Measurements from ENCODE around the gene DUSP2.

DUSP2 gene

DNA sequence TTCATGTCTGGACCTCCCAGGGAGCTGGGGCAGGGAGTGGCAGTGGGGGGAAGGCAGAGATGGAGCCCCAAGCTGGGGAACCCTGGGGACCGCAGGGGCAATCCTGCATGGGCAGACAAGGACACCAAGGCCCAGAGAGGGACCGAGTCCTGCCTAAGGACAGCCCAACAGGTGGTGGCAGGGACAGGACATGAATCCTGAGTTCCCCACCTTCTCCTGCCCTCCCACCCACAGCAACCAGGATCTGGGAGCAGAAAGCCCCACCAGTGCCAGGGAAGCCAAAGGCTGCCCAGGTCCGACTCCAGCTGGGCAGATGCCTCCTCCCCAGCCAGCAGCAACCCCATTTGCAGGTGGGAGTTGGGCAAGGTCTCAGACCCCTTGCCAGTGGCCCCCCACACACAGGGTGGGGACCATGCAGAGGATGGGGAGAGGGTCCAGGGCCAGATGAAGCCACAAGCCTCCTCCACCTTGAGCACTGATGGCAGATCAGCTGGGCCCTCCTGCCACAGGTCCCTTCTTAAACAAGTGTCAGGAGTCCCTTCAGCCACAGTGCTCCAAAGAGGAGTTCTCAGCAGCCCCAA, 35.2 kb downstream of the DUSP2 start:
- in situ Hi-C loops (cut with HindIII; ENCODE audit: low pct_ligation_motif_present, low pct_unique_long_range_greater_than_20kb, low sequenced_read_pairs), result no loop called here
- DNase-seq, result no peak

DNA sequence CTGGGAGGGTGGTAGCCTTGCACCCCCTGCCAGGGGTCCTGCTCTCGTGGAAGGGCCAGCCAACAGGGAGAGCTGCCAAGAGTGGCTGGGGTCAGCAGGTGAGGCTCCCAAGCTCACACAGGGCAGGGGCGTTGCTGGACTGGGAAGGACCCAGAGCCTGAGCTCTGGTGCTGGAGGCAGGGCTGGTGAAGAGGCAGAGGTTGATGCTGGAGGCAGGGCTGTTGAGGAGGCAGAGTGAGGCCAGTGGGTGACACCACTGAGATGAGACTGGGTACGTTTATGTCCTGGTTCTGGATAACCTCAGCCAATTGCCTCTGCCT, 35.9 kb downstream of the DUSP2 start:
- in situ Hi-C loops (cut with HindIII; ENCODE audit: low pct_ligation_motif_present, low pct_unique_long_range_greater_than_20kb, low sequenced_read_pairs), result no loop called here
- no peak for DNase-seq

DNA sequence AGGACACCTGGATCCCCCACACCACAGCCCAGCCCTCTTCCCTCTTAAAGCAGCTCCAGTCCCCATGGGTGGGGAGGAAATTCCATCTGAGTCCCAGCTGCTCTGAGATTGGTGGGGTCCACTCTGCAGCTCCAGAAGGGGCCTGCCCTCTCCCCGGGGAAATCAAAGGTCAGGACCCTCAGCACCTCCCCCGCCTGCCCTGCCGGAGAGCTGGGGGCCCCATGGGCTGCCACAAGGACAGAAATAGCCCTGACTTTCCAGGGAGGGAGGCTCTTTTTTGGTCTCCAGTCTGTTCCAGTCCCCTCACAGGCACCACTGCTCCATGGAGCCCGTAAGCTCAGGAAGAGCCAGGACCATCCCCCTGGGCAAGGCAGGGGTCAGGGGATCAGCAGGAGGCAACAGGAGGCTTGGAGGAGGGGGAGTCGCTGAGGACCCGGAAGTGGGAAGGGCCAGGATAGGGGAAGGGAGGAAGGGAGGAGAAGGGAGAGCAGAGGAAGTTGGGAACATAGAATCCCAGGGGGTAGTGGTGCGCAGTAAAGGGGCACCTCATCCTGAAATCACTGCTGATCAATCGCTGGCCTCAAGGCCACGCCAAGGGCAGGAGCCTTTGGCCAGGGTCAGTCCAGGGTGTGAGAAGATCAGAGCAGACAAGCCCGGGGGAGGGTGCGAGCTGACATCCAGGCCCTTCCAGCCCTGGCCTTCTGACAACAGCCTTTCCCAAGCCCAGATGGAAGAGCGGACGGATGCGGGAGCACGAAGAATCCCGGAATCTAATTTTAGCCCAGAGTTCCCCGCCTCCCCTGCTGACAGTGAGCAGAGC, 36.5 kb downstream of the DUSP2 start:
- in situ Hi-C loops (cut with HindIII; ENCODE audit: low pct_ligation_motif_present, low pct_unique_long_range_greater_than_20kb, low sequenced_read_pairs), result no loop called here
- DNase-seq, result no peak

DNA sequence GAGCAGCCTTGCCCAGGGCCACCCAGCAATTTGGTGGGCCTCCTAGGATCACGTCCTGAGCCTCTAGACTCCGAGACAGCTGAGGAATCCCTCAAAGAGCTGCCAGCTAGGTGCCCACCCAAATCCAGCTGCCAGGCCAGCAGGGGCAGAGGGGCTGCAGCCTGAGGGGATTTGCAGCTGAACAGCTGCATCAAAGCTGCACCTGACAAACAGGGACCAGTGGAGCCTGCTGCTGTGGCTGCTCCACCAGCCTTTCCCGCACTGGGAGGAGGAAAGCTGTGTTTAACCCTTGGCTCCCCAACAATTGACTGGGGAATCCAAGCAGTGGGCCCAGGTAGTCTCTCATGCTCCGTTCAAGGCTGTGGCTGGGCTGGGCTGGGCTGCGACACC, 37.1 kb downstream of the DUSP2 start:
- no peak for DNase-seq
- in situ Hi-C loops (cut with HindIII; ENCODE audit: low pct_ligation_motif_present, low pct_unique_long_range_greater_than_20kb, low sequenced_read_pairs), result no loop called here

DNA sequence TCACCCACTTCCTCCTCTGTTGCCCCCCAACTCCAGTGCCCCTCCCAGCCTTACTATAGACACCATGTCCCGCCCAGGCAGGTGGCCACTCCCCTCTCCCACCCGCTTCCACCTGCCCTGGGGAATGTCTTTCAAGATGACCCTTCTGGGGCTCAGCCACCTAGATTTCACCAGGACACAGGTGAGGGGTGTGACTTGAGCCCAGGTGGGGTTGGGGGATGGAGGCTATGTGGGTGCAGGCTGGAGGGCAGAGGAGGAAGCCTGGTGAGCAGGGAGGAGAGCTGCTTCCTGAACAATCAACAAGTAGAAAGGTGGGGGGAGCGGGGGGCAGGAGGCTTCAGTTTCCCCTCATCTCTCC, 37.6 kb downstream of the DUSP2 start:
- DNase-seq, result no peak
- in situ Hi-C loops (cut with HindIII; ENCODE audit: low pct_ligation_motif_present, low pct_unique_long_range_greater_than_20kb, low sequenced_read_pairs), result no loop called here

DNA sequence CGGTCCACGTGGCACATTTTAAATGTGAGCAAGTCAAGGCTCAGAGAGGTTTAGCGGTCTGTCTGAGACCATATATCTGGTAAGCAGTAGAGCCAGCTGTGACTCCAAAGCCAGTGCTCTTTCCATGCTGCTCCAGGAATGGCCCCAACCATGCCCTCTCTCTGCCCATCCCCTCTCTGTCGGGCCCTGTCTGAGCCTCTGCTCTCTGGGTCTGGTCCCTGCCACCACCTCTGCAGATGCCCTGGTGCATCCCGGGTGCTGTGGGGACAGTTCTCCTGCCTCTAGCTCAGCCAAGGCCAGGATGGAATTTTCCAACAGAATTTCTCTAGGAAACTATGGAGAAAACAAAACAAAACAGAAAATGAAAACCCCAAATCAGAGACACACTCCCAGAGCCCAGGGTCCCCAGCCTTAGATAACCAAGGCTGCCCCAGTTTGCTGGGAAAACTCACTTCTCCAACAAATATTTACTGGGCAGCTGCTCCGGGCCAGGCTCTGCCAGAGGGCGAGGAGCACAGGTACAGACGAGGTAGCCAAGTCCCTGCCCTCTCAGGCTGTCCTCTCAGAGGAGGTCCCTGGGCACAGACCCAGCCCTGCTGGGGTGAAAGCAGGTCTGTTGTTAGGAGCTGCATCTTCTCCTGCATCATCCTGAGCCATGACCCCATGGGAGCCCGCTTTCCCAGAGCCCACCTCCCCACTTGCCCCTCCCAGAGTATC, 38.1 kb downstream of the DUSP2 start:
- no peak for DNase-seq
- in situ Hi-C loops (cut with HindIII; ENCODE audit: low pct_ligation_motif_present, low pct_unique_long_range_greater_than_20kb, low sequenced_read_pairs), result no loop called here

DNA sequence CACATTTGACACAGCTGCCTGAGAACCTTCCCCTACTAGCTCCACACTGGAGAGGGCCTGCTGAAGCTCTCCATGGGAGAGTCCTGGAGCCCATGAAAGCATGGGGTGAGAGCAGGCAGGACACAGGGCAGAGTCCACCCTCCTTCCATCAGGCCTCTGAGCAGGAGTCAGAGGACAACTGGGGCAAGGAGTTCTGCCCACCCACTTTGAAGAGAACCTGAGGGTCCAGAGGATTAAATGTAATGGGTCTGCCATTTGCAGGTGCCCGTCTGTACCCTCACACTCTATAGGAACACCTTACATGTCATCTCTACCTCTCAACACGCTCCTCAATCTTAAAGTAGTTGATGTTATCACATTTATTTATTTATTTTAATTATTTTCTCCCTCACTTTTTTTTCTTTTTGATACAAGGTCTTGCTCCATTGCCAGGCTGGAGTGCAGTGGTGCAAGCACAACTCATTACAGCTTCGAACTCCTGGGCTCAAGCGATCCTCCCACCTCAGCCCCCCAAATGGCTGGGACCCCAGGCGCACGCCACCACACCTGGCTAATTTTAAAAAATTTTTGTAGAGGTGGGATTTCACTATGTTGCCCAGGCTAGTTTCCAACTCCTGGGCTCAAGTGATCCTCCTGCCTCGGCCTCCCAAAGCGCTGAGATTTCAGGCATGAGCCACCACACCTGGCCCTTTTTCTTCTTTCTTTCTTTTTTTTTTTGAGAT, 39.1 kb downstream of the DUSP2 start:
- in situ Hi-C loops (cut with HindIII; ENCODE audit: low pct_ligation_motif_present, low pct_unique_long_range_greater_than_20kb, low sequenced_read_pairs), result no loop called here
- no peak for DNase-seq

DNA sequence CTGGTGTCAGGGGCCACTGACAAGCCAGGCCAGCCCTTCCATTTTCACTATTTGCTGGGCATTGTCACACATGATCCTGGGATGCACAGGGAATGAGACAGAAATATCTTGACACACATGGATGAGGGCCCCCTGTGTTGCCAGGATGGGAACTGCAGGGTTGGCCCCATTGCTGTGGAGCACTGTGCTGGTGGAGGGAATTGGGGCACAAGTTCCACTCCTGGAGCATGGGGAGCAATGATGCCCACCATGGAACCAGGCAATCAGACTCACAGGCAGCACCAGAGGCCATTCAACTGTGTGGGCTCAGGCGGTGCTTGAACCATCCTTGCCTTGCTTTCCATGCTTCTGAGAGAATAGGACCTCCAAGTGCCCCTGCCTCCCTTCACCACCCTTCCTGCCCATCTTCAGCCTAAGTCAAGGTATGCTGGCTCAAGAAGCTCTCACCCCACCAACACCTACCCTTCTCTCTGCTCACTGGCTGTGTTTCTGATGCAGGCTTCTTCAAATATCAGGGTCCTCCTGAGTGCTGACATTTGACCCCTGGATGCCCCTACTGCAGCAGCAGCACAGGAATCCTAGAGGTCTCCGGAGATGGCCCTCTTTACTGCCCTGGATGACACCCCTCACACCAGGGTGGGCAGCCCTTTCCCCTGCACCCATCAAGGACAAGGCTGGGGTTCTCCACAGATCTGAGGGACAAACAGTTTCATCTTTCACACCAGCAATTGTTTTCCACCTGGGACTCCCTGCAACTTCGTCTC, 39.9 kb downstream of the DUSP2 start:
- in situ Hi-C loops (cut with HindIII; ENCODE audit: low pct_ligation_motif_present, low pct_unique_long_range_greater_than_20kb, low sequenced_read_pairs), result no loop called here

DNA sequence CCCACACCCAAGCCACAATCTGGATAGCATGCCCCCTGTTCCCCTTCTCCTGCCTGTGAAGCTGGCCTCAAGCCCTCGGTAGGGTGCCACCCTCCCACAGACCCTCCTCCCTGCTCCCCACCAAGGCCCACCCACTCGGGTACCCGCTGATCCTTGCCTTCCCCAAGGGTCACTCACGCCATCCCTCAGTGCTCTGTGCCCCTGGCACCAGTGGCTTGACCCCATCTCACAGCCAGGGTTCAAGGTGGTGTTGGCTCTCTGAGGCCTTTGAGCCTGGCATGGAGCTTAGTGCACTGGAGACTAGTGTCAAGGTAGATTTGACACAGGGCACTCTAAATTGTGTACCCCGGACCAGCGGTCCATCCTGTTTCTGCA, 40.8 kb downstream of the DUSP2 start:
- in situ Hi-C loops (cut with HindIII; ENCODE audit: low pct_ligation_motif_present, low pct_unique_long_range_greater_than_20kb, low sequenced_read_pairs), result no loop called here

More for the DNA sequence above, 39.9 kb downstream of the DUSP2 start:
- DNase-seq, result no peak

DNA sequence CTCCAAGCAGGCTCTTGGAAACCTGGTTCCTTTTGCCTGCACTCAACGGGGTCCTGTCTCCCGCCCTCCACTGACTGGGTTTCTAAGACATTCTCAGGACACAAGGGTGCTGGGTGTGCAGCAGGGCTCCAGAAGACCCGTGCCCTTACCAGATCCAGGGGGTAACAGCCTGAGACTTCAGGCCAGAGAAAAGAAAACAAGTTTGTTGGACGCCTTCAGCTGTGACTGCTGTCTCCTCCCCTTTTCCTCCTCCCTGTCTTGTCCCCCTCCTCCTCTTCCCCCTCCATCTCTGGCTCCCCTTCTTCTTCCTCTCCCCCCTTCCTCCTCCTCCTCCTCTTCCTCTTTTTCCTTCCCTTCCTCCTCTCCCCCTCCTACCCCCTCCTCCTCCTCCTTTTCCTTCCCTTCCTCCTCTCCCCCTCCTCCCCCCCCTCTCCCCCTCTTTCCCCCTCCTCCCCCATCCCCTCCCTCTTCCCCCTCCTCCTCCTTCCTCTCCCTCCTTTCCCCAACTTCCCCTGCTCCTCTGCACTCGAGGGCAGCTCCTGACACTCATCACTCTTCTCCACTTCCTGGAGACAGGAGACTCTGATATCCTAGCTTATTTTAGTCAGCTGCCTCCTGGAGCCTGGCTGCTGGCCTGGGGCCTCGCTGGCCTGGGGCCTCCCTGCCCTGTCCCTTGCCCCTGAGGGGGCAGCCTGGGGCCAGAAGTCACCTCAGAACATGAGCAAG, 41.3 kb downstream of the DUSP2 start:
- no peak for DNase-seq
- in situ Hi-C loops (cut with HindIII; ENCODE audit: low pct_ligation_motif_present, low pct_unique_long_range_greater_than_20kb, low sequenced_read_pairs), result no loop called here

More for the DNA sequence above, 40.8 kb downstream of the DUSP2 start:
- no peak for DNase-seq

DNA sequence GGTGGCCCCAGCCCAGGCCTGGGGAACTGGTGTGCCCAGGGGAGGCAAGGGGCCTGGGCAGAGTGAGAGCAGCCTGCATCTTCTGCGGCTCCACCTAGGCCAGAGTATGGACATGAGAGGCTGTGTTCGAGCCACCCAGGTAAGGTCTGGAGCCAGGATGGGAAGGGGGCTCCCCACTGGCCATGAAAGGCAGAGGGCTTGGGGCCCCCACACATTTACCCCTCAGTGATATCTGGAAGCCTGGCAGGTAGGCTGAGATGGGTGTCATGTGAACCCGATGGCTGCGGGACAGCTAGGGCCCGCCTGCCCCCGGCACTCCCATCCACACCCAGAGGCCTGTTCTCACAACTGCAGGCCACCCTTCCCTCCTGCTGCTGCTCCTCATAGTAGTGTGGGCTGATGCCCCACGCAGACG, 42.0 kb downstream of the DUSP2 start:
- in situ Hi-C loops (cut with HindIII; ENCODE audit: low pct_ligation_motif_present, low pct_unique_long_range_greater_than_20kb, low sequenced_read_pairs), result no loop called here
- DNase-seq, result no peak

DNA sequence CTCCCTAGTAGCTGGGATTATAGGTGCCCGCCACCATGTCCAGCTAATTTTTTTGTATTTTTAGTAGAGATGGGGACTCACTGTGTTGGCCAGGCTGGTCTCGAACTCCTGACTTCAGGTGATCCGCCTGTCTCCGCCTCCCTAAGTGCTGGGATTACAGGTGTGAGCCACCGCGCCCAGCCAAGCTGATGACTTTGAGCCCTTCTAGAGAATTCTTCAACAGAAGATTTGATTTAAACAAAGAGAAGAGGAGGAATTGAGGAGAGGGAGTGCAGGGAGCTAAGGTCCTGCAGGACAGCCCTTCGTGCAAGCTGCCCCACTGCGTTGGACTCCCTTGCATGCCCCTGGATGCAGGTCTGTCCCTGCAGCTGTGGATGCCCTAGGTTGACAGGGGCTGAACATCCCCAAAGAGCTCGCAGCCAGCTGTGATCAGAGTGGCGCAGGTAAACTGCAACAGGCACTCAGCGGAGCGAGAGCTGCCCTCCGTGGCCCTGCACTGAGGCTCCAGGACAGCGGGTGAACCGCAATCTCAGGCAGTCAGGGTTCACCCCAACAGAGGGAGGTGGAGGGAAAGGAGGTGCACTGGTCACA, 42.5 kb downstream of the DUSP2 start:
- no peak for DNase-seq
- in situ Hi-C loops (cut with HindIII; ENCODE audit: low pct_ligation_motif_present, low pct_unique_long_range_greater_than_20kb, low sequenced_read_pairs), result no loop called here

DNA sequence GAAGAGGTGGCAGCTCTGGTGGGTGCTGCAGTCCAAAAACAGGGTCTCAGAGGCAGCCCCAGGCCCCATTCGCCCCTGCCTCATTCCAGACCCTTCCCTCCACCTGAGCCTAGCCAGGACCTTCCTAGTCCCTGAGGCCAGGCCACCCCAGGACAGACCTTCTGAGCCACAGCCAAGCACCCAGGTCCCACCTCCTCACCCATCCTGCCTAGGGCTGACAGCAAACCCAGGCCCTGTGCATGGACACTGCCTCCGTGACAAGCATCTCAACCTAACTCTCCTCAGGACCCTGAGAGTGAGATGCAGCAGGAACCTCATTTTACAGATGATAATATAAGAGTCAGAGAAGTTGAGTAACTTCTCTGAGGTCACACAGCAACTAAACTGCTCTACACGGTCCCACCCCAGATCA, 44.3 kb downstream of the DUSP2 start:
- in situ Hi-C loops (cut with HindIII; ENCODE audit: low pct_ligation_motif_present, low pct_unique_long_range_greater_than_20kb, low sequenced_read_pairs), result no loop called here
- DNase-seq, result no peak

DNA sequence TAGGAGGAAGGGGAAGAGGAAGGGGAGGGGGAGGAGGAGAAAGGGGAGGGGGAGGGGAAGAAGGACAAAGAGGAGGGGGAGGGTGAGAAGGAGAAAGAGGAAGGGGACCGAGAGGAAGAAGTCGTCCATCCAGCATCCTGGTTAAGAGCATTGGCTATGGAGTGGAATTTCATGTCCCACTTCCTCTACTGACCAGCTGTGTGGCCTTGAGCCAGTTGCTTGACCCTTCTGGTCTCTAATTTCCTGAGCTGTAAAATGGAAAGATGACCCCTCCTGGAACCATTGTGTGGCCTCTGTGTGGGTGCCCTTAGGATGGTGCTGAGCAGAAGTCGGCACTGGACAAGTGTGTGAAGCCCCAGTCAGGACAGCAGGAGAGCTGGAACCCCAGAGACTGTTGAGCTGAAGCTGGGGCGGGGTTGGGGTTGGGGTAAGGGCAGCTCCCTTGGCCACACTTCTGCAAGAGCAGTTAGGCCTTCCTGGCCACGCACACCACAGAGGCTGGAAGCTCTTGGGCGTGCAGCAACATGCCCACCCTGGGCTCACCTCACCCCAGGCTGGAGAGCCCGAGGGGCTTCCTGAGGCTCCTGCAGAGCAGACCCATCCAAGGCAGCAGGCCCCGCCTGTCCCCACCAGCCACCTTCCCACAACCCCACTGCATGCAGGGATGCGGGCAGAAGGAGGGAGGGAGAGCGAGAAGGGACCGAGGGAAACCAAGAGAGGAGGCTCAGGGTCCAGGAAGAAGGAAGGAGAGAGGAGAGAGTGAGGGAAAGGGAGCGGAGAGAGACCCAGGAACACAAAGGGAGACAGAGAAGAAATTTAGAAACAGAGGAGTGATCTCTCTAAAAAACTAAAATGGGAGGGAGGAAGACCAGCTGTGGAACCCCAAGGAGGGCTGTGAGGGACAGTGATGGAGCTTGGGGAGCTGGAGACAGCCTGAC, 45.1 kb downstream of the DUSP2 start:
- in situ Hi-C loops (cut with HindIII; ENCODE audit: low pct_ligation_motif_present, low pct_unique_long_range_greater_than_20kb, low sequenced_read_pairs), result no loop called here
- DNase-seq, result no peak

DNA sequence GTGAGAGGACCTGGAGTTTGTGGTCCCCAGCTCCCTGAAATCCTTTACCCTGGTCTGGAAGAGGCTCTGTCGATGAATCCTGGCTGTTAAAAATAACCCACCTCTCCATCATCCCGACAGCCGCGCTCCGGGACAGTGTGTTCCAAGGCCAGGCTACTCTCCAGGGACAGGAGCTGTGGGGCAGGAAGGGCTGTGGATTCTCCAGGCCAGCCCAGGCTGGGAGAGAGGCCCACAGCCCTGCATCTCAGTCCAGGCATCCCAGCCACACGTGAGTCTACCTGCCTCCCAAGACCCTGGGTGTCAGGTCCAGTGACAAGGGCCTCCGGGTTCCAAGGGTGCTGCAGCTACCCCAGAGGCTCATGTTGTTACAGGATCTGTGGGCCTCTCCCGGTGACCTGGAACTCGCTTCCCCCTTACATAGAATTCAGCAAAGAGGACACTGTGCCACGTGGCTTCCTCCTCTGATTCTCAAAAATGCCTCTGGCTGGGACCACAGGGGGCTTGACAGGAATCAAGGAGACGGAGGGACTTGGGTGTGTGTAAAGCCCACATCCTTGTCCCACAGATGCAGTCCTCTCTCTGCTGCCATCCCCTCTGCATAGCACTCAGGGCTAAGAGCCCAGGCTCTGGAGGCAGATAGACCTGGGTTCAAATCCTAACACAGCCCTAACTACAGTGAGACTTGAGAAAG, 46.2 kb downstream of the DUSP2 start:
- in situ Hi-C loops (cut with HindIII; ENCODE audit: low pct_ligation_motif_present, low pct_unique_long_range_greater_than_20kb, low sequenced_read_pairs), result no loop called here
- no peak for DNase-seq
